ENCODE data around the gene ADCY4. TPM values are rescaled to one million over a fixed set of nuclear protein-coding genes. Genes with fewer than 3 reads are reported as not detected.
A peak's percentile ranks its signal among the peaks of the same experiment; 100 is the strongest.

Gene ADCY4
- total and polyA plus RNA-seq, 2 donors (not counting 1 experiment from before 2014, with no cell fraction given): 2.3 to 7.8 TPM

GRCh38 chr14:24271134-24271833 is 63.6 kb downstream of the ADCY4 start, which contains the start of gene RABGGTA:
Gene RABGGTA (minus strand): TSS chr14:24271597. CDS start chr14:24271115, 482 bp downstream.
- Histone ChIP-seq H3K4me1 (ENCODE audit: control insufficient read depth in 2 of 2, insufficient read depth in 2 of 2, low read length in 2 of 2) (peaks cover 32 to 39% of the 10 kb centered on the region in 2 donors), H3K27me3 (replicated peaks in 1 of 4; ENCODE audit: control extremely low read depth in 1 of 4, control insufficient read depth in 3 of 4, insufficient read depth in 4 of 4, low read length in 3 of 4) (no peaks in the 10 kb centered on the region), H3K4me2 (replicated peaks; ENCODE audit: low read depth, low read length, poor library complexity, severe bottlenecking) (peak within 1 kb of the TSS; percentile 86), H3K36me3 (replicated peaks in 1 of 2; ENCODE audit: control extremely low read depth in 1 of 2, control insufficient read depth in 1 of 2, extremely low read depth in 1 of 2, insufficient read depth in 2 of 2, low read length in 1 of 2) (peaks cover 0 to 30% of the 10 kb centered on the region in 2 experiments), H3K4me3 (ENCODE audit: control extremely low read depth in 1 of 5, extremely low read depth in 1 of 5, insufficient read depth in 1 of 5, low read depth in 2 of 5, low read length in 4 of 5) (peak within 1 kb of the TSS; percentile 45 to 96 (median 93)), H2AFZ (ENCODE audit: insufficient read depth, low read depth, low read length, poor library complexity, severe bottlenecking) (peak within 1 kb of the TSS; percentile 79), H3K27ac (ENCODE audit: low read length in 2 of 2) (peak within 1 kb of the TSS; percentile 93 to 97), H3K9me3 (ENCODE audit: control extremely low read depth in 1 of 3, control insufficient read depth in 2 of 3, insufficient read depth in 1 of 3, low read length in 2 of 3) (no peaks in the 10 kb centered on the region), H3K79me2 (ENCODE audit: control insufficient read depth, insufficient read depth, low read length) (peaks cover 20% of the 10 kb centered on the region), H4K20me1 (ENCODE audit: control insufficient read depth, insufficient read depth, low read length, poor library complexity, severe bottlenecking) (no peaks in the 10 kb centered on the region), H3K9ac (ENCODE audit: low read length) (peak within 1 kb of the TSS; percentile 90)
- DNase-seq (peak; percentile 98), ATAC-seq (ENCODE audit: low read depth) (peak; percentile 87)
- no peaks in the 10 kb centered on the region for H3K27me3 Mint-ChIP-seq
- H3K4me1 Mint-ChIP-seq: peaks cover 48% of the 10 kb centered on the region
- CTCF ChIA-PET: interaction anchor here (1.0 to 4.2 kb wide), 22 partner anchors 8 to 179 kb away, joined by 3 to 40 read pairs (median 4); partner anchors contain the start of genes CHMP4A, CIDEB, IRF9 and LTB4R
- no peaks in the 10 kb centered on the region for H3K9me3 Mint-ChIP-seq (ENCODE audit: insufficient read depth)
- TF ChIP-seq EZH2 (IDR thresholded peaks at IDR 0.05; ENCODE audit: borderline replicate concordance, insufficient read depth, low read depth, low read length, poor library complexity, severe bottlenecking): no peak
- TF ChIP-seq CTCF (IDR thresholded peaks at IDR 0.05): peak; percentile 75
- peak within 1 kb of the TSS; percentile 94 for H3K4me3 Mint-ChIP-seq
- intact Hi-C loops (cut with micrococcal nuclease): loop anchor here (1.0 to 10.0 kb wide), 12 partner anchors 8 to 160 kb away; partner anchors contain the start of genes CHMP4A, DCAF11, EMC9 and GMPR2
- peak within 1 kb of the TSS; percentile 94 for H3K27ac Mint-ChIP-seq
- POLR2A ChIA-PET: interaction anchor here (0.6 to 2.9 kb wide), 19 partner anchors 9 to 711 kb away, joined by 3 to 51 read pairs (median 5); partner anchors contain the start of genes CBLN3, DCAF11, DHRS1 and EMC9
- under 1% methylated on average over 59 of the region's 61 CpGs for WGBS (ENCODE audit: insufficient coverage)

Data from B cell (primary cell).